Stimulated activated CD4-positive, alpha-beta T cell treated with anti-CD3 and anti-CD28 coated beads, TNF-alpha, amount 100 ng/mL, for 1 hour (primary cell): ENCODE measurements around the gene PELI3.

ENCODE experiments used
- DNase-seq, 3 donors: peaks; one replicate each; pipeline ENCODE4 v3.0.0-alpha.2; 2020; ENCODE audit warnings: low read depth in 3 of 3, low spot score in 1 of 3

The PELI3 gene

GRCh38 chr11:66473608-66474515 is 7.2 kb downstream of the PELI3 start:
- DNase-seq = no peak

GRCh38 chr11:66475349-66476172 is 8.9 kb downstream of the PELI3 start:
- no peak for DNase-seq

DNA sequence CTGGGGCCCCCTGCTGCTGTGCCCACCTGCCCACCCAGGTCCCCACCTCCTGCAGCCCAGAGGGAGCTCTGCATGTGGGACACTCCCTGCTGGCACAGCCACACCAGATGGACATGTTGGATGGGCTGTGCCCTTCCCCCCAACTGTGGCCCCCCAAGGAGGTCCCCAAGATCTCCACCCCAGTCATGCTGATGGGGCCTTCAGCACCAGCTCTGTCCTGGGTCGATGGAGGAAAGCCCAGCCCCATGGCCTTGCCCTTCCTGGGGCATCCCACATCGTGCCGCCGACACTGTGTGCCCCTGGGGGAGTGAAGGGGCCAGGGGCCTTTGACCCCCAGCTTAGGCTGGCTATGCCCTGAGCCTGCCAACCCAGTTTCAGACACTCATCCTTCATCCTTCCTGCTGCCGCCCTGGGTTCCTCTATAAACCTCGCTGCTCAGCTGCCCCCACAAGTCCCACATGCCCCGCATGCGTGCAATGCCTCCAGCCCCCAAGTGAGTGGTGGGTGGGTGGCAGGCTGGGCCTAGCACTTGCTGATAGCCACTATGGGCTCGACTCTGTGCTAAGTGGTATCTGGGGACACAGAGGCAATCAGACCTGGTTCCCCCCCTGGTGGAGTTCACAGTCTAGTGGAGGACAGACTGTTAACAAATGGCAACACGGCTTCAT is 9.6 kb downstream of the PELI3 start:
- no peak for DNase-seq

- no peak for DNase-seq
These were observed 10.1 kb downstream of the PELI3 start for GRCh38 chr11:66476841-66477251.

DNA sequence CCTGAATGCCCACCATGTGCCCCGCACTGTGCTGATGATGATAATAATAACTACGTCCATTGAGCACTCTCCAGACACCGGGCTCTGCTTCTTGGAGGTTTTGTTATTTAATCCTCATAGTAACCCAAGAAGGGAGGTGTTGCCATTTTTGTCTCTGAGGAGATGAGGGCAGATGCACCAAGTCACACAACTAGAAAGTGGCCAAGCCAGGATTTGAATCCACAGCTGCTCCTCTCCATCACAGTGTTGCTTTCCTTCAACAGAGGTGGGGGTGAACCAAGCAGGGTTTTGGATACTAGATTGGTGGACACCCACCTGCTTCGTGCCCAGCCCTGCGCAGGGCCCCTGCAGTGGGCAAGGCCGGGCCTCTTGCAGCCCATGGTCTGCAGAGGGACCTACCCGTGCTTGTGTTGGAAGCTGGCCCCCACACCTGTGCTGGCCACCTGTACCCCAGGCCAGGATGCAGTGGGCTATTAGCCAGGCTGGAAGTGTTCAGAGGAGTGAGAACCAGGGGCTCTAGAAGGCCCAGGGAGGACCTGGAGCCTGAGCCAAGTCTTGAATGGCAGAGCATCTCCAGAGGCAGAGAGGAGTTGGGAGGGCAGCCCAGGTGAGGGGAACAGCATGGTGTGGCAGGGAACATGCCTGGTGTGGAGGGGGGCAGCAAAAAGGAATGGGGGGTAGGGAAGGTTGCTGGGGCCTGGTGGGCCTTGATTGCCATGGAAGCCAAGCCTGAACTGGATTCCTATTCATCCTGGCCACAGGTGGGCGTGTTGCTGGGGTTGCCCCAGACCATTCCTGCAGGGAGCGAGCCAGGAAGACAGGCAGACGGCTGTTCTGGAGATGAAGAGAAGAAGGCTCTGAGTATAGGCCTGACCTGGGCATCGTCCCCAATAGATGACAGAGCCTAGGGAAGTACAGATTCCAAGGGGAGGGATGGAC is 10.8 kb downstream of the PELI3 start:
- no peak for DNase-seq

DNA sequence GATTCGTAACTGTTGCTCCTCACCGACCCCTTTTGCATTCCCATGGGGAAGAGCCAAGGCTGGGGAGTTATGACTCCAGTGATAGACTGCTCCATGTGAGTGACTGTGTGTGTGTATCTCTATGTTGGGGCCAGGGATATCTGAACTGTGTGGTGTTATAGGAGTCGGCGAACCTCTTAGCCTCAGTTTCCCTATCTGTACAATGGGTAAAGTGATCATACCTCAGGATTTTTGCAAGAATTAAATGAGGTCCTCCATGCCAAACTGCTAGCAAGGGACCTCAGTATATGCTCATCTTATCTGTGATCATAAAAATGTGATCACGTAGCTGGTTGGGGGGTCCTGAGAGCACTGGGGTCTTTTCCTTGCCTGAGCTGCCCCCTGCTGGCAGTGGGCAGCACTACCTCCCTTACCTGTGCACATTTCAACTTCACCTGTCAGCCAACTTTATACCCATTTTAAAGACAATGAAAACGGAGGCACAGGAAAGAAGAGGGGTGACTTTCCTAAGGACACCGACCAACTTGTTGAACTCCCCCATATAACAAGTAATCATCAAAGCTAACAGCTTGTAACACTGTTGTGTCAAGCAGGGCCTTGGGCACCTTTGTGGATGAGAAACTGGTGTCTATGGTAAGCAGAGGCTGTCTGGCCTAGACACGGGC is 12.2 kb downstream of the PELI3 start:
- DNase-seq = no peak

GRCh38 chr11:66479394-66480116 is 12.8 kb downstream of the PELI3 start:
- no peak for DNase-seq

- peak; percentile 84 to 91 (median 88) for DNase-seq
These were observed 13.6 kb downstream of the PELI3 start, which contains the start of gene DPP3 for GRCh38 chr11:66480117-66480938. TSS of gene DPP3 (plus strand) at chr11:66480434. CDS start at chr11:66482201, 1,767 bp downstream.

DNA sequence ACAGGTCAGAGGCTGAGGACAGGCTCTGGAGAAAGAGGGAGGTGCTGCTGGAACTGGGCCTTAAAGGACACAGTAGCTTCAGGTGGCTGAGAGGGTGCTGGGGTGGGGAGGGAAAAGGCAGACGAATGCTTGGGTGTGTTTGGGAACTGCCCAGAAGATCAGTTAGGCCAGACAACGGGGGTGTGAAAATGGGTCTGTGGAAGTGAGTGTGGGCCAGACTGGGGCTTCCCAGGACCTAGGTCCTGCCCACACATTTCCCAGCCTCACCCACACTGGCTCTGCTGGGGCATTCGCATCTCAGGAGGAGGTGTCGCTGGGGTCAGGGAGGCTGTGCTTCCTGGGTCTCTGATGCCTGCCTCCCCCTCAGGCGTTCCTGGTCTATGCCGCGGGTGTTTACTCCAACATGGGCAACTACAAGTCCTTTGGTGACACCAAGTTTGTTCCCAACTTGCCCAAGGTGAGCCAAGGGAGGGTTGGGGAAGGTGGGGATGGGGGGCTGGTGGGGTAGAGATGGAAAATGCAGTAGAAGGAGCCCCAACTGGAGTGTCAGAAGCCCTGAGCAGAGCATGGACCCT is 18.2 kb downstream of the PELI3 start:
- no peak for DNase-seq

GRCh38 chr11:66488957-66489356 is 22.3 kb downstream of the PELI3 start:
- no peak for DNase-seq

DNA sequence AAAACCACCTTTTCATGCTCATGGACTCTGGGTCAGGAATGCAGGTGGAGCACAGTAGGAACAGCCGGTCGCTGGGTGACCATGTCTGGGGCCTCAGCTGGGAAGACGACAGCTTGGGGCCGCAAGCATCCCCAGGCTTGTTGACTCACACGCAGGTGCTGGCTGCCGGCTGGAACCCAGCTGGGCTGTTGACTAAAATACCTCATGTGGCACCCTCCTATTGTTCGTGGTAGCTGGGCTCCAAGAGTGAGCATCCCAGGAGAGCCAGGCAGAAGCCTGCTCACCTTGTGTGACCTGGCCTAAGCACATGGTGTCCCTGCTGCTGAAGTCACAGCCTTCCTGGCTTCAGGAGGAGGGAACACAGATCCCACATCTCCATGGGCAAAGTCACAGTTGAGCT is 22.9 kb downstream of the PELI3 start:
- no peak for DNase-seq

DNA sequence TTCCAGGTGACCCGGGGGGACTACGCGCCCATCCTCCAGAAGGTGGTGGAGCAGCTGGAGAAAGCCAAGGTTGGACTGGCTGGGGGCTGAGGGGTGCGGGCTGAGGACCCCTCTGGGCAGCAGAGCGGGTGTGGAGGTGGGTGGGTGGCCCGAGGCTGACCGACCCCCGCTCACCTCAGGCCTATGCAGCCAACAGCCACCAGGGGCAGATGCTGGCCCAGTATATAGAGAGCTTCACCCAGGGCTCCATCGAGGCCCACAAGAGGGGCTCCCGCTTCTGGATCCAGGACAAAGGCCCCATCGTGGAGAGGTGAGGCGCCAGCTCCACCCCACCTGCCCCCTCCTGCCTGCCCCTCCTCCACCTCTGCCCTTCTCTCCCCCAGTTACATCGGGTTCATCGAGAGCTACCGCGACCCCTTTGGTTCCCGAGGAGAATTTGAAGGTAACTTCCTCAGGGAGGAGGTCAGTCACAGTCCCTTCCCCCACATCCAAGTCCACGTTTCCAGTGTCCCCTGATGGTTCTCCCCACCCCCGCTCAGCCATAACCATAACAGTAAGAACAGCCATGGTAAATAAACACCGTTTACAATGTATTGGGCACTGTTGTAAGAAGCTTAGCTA is 24.7 kb downstream of the PELI3 start:
- no peak for DNase-seq

DNA sequence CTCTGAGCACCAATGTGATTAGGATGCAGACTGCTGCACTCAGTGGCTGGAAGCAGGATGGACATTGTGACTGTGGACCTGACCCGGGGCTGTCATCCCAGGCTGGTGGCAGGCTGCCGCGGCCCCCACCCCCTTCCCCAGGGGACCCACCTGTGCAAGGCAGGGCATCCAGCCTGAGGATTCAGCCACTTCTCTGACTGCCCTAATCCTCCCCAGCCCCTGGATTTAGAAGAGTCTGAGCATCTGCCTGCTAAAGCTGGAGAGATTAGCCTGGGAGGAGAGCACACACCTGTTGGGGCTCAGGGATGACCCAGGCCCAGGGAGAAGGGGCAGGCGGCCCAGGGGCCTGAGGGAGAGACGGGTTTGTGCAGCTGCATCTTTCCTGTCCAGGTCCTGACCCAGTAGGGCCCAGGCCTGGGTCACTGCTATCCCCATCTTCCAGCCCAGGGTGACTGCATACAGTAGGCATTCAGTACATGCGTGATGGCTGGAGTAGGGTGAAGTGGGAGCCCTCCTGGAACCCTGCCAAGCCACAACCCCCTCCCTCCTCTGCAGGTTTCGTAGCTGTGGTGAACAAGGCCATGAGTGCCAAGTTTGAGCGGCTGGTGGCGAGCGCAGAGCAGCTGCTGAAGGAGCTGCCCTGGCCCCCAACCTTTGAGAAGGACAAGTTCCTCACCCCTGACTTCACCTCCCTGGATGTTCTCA is 25.6 kb downstream of the PELI3 start:
- no peak for DNase-seq

DNA sequence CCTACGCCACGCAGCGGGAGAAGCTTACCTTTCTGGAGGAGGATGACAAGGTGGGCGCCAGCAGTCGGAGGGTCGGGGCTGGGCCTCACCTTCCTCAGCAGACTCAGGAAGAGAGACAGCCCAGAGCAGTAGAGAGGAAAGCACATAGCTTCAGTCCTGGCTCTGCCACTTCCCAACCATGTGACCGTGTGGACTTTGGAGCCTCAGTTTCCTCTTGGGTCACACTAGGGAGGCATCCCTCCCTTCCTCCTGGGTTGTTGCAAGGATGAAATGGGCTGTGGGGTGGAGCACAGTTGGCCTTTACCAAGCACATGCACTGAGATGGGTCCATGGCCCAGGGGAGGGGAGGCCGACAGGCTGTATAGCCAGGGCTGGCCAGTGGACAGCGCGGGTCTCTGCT is 26.4 kb downstream of the PELI3 start:
- no peak for DNase-seq

DNA sequence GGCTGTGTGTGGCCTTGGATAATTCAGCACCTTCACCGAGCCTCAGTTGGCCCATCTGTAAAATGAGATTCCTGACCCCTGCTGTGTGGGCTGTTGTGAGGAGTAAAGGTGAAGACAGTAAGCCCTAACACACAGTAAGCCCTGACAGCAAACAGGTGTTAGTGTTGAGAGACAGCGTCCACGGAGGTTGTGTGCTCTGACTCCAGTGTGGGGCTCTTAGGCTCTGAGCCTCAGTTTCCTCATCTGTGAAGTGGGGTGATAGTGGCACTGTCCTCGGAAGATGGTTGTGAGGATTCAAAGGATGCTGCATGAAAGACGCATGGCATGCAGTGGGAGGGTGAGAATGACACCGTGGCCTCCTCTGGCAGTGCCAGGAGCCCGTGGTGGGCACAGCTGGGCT is 27.8 kb downstream of the PELI3 start:
- DNase-seq = no peak

DNA sequence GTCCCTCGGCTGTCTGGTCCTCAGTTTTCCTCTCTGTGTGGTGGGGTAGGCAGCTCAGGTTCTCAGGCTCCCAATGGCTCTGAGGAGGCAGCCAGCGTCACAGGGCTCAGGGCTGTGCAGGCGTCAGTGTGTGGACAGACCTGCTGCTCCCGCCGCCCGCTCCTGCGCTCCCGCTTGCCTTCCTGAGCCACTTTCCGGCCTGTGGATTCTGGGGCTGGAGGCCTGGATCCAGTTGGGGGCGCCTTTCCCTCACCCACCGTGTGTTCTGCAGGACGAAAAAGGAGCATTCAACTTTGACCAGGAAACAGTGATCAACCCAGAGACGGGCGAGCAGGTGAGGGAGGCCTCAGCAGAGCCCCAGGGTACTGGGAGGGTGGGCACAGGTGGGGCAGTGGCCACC is 28.2 kb downstream of the PELI3 start:
- no peak for DNase-seq

DNA sequence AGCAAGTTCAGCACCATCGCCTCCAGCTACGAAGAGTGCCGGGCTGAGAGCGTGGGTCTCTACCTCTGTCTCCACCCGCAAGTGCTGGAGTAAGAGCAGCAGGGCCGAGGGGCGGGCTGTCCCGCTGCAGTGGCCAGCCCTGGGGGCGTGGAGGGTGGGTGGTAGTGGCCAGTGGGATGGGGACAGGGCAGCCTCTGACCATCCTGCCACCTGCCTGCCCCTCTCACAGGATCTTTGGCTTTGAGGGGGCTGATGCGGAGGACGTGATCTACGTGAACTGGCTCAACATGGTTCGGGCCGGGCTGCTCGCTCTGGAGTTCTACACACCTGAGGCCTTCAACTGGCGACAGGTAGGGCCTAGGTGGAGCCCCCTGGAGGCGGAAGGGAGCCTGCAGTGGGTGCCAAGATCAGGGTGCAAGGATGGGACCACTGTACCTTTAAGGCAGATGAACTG is 28.7 kb downstream of the PELI3 start:
- DNase-seq = no peak
